ENCODE data around the gene CA9.
"Not testable (repeated sequence)": the region's sequence is repeated elsewhere in the genome, so short reads cannot be mapped to it uniquely, and the experiment has no call there.

DNA sequence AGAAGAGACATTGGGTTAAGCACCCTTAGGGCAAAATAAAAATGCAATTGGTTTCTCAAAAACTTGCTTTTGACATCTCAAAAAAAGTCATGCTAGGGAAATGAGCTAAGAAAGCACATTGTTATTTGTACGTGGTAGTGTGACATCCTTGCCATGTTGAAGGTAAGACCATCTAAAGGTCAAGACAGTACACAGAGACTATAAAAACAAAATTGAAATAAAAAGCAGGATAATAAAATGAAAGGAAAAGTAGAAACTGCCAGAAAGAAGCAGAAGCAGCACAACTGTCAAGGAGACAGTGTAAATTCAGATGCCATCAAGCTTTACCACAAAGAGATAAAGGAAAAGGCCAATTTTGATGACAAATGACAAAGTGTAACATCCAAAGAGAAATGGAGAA, 34.5 kb upstream of the CA9 start:
- not testable (repeated sequence) for TF ChIP-seq POLR2AphosphoS5, EP300, POLR2A (IDR thresholded peaks at IDR 0.05)
- TF ChIP-seq, protein P1, sequence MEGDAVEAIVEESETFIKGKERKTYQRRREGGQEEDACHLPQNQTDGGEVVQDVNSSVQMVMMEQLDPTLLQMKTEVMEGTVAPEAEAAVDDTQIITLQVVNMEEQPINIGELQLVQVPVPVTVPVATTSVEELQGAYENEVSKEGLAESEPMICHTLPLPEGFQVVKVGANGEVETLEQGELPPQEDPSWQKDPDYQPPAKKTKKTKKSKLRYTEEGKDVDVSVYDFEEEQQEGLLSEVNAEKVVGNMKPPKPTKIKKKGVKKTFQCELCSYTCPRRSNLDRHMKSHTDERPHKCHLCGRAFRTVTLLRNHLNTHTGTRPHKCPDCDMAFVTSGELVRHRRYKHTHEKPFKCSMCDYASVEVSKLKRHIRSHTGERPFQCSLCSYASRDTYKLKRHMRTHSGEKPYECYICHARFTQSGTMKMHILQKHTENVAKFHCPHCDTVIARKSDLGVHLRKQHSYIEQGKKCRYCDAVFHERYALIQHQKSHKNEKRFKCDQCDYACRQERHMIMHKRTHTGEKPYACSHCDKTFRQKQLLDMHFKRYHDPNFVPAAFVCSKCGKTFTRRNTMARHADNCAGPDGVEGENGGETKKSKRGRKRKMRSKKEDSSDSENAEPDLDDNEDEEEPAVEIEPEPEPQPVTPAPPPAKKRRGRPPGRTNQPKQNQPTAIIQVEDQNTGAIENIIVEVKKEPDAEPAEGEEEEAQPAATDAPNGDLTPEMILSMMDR (IDR thresholded peaks at IDR 0.05), result not testable (repeated sequence)
